Lung (tissue), 16 donors: ENCODE data around the gene STEAP1. TPM values are rescaled to one million over a fixed set of nuclear protein-coding genes. Genes with fewer than 3 reads are reported as not detected.
A peak's percentile ranks its signal among the peaks of the same experiment; 100 is the strongest.
"Not testable (repeated sequence)": the region's sequence is repeated elsewhere in the genome, so short reads cannot be mapped to it uniquely, and the experiment has no call there.

ENCODE experiments used
- ATAC-seq: fragments of 200-7000 bp; cut with Tn5 transposase; one replicate; pipeline ENCODE4 v1.9.1; 2020; ENCODE audit warnings: moderate number of reproducible peaks; ENCODE audit not compliant: insufficient read depth, low FRiP score
- DNase-seq, 3 donors: peaks; one replicate each; pipeline ENCODE4 v3.0.0-alpha.2; 2013 to 2017
- H3K27ac ChIP-seq, 2 donors: one replicate each; pipeline ENCODE4 v1.5.1; 2013; ENCODE audit warnings: mild to moderate bottlenecking in 2 of 2, moderate library complexity in 2 of 2, control low read depth in 1 of 2, inconsistent platforms in 1 of 2, low read depth in 1 of 2, low read length in 1 of 2
- H3K27me3 ChIP-seq, 3 donors: one replicate each; pipeline ENCODE4 v1.5.1; 2013; ENCODE audit warnings: low read length in 2 of 3; ENCODE audit not compliant: control insufficient read depth in 3 of 3, insufficient read depth in 3 of 3
- H3K36me3 ChIP-seq, 4 donors: one replicate each; pipeline ENCODE4 v1.5.1; 2013; ENCODE audit warnings: low read length in 4 of 4, mild to moderate bottlenecking in 1 of 4, moderate library complexity in 1 of 4; ENCODE audit not compliant: control insufficient read depth in 4 of 4, insufficient read depth in 4 of 4
- H3K4me1 ChIP-seq, 5 donors: one replicate each; pipeline ENCODE4 v1.5.1; 2013; ENCODE audit warnings: low read length in 5 of 5, mild to moderate bottlenecking in 2 of 5, moderate library complexity in 1 of 5; ENCODE audit not compliant: control insufficient read depth in 5 of 5, insufficient read depth in 5 of 5
- H3K4me3 ChIP-seq: one replicate; pipeline ENCODE4 v1.5.1; 2013; ENCODE audit warnings: mild to moderate bottlenecking, control low read depth, moderate library complexity
- H3K9ac ChIP-seq, 2 donors: one replicate each; pipeline ENCODE4 v1.5.1; 2013; ENCODE audit warnings: low read length in 2 of 2, control low read depth in 1 of 2; ENCODE audit not compliant: insufficient read depth in 1 of 2
- H3K9me3 ChIP-seq, 4 donors: one replicate each; pipeline ENCODE4 v1.5.1; 2013; ENCODE audit warnings: low read length in 3 of 4, mild to moderate bottlenecking in 1 of 4, moderate library complexity in 1 of 4; ENCODE audit not compliant: control insufficient read depth in 4 of 4, insufficient read depth in 3 of 4
- WGBS, 2 donors: extraction: QIAGEN DNeasy Blood & Tissue Kit; methylation state at CpG; one replicate each; pipeline ENCODE4 v1.1.7; 2013; 5-methylcytosine and 5-hydroxymethylcytosine counted together
- long read RNA-seq, 5 donors: transcript quantifications; one replicate each; lab custom pipeline, GENCODE V29; 2026
- polyA plus RNA-seq, 2 donors: library from polyadenylated mRNA; stranded (reverse); fragments of 200-250 nt; gene quantifications; one replicate each; pipeline ENCODE4 v1.2.1, GENCODE V29; 2013
- total RNA-seq, 2 donors: library from RNA; depleted of rRNA in 1 of 2; stranded (reverse); fragments of >200 nt in 1 of 2; gene quantifications; one replicate each; pipeline ENCODE4 v1.2.1, GENCODE V29; 2014 to 2021
- TF ChIP-seq, protein P1 (sequence below): IDR thresholded peaks from 2 replicates; pipeline ENCODE4 v1.5.1; 2012; ENCODE audit warnings: mild to moderate bottlenecking; ENCODE audit errors: control extremely low read depth, extremely low read depth
- donor health status: control.
- donor health status: control.
- donor health status: Bipolar disorder and iron deficiency.
- donor health status: healthy.
- donor health status: DM: yes; HTN: yes; CAD: no.

Gene STEAP1
- total RNA-seq (10 to 100 TPM in 1 of 2 donors, 1 to 10 TPM in 1; 3.2 to 10.6 TPM), polyA plus RNA-seq (10 to 100 TPM in 1 of 2 donors, 1 to 10 TPM in 1; 4.5 to 19.2 TPM)
- long read RNA-seq, donor 1, partial matches to known transcripts = 0 of 1 reads
- long read RNA-seq, donor 1, other reads (novel, unspliced or antisense) = 0 of 1 reads
- long read RNA-seq, donor 2, partial matches to known transcripts = 0 of 2 reads
- long read RNA-seq, donor 2, other reads (novel, unspliced or antisense) = 0 of 2 reads
- long read RNA-seq, donor 3 = 0 reads
- long read RNA-seq, donor 4 = 0 reads
- long read RNA-seq, donor 5, partial matches to known transcripts = 0 of 1 reads
- long read RNA-seq, donor 5, other reads (novel, unspliced or antisense) = 0 of 1 reads

DNA sequence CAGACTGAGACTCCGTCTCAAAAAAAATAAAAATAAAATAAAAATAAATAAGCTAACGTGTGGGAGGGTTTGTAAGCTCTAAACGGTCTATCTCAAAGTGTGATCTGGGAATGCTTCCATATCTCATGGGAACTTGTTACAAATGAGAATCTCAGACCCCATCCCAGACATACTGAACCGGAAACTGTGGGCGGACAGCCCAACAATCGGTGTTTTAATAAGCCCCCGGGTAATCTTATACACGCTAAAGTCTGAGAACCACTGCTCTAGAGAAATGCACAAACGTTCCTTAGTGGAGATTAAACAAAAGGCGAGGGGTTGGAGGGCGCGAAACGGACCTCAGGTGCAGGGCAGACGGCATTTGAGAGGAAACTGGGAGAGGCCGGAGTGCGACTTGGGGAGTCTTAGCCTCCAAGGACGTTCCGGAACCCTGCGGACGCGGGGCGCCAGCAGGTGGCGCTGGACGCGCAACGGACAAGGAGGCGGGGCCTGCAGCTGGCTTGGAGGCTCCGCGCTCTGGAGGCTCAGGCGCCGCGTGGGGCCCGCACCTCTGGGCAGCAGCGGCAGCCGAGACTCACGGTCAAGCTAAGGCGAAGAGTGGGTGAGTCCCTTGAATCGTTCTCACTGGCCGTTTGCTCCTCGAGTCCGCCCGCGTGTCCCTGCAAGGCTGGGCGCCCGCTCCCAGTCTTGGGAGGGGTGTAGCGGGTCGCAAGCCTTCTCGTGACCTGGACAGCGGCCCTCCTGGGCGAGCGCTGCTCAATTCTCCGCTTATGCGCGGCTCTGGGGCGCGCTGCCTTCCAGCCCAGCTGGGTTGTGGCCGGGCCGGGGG is at the start of gene STEAP1:
Gene STEAP1, plus strand, starts transcription at position 527 of the 829 bp plus-strand sequence. CDS start 5,320 bp downstream, outside the sequence.
- peak within 1 kb of the TSS in 1 of 2 donors; percentile 9 for H3K9ac ChIP-seq
- not testable (repeated sequence) for H3K4me1 ChIP-seq, H3K27me3 ChIP-seq, H3K36me3 ChIP-seq, H3K9me3 ChIP-seq
- peak within 1 kb of the TSS; percentile 31 for H3K4me3 ChIP-seq
- WGBS, 2 donors = 6 to 8% methylated on average over 50 to 58 of the region's 58 CpGs
- ATAC-seq (peak; percentile 99), DNase-seq (peak; percentile 89 to 92 (median 91))
- TF ChIP-seq, protein P1, sequence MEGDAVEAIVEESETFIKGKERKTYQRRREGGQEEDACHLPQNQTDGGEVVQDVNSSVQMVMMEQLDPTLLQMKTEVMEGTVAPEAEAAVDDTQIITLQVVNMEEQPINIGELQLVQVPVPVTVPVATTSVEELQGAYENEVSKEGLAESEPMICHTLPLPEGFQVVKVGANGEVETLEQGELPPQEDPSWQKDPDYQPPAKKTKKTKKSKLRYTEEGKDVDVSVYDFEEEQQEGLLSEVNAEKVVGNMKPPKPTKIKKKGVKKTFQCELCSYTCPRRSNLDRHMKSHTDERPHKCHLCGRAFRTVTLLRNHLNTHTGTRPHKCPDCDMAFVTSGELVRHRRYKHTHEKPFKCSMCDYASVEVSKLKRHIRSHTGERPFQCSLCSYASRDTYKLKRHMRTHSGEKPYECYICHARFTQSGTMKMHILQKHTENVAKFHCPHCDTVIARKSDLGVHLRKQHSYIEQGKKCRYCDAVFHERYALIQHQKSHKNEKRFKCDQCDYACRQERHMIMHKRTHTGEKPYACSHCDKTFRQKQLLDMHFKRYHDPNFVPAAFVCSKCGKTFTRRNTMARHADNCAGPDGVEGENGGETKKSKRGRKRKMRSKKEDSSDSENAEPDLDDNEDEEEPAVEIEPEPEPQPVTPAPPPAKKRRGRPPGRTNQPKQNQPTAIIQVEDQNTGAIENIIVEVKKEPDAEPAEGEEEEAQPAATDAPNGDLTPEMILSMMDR = peak; percentile 71
- H3K27ac ChIP-seq = peak within 1 kb of the TSS in 1 of 2 donors; percentile 59

DNA sequence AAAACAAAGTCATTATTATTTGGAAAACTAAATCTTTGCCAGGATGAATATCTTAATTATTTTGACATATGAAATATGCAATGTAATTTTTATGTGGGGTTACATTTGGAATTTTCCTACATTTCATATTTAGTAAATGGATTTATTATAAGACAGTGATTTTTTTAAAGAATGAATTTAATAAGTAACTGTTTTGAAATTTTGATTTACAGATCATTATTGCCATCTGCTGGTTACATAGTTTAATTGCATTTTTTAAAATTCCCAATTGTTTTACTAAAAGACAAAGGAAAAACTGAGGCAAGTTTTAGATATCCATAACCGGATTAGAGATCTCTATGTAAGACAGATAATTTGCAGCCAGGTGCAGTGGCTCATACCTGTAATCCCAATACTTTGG is 39.3 kb upstream of the STEAP1 start:
- H3K27me3 ChIP-seq = peaks cover 0 to 18% (median 2%) of the 10 kb centered on the region in 3 donors
- DNase-seq, H3K9me3 ChIP-seq, H3K4me1 ChIP-seq, ATAC-seq, H3K9ac ChIP-seq, H3K4me3 ChIP-seq, H3K27ac ChIP-seq, H3K36me3 ChIP-seq: not testable (repeated sequence)
- no CpG with 5 or more reads among the region's 1 CpG for WGBS, 2 donors

DNA sequence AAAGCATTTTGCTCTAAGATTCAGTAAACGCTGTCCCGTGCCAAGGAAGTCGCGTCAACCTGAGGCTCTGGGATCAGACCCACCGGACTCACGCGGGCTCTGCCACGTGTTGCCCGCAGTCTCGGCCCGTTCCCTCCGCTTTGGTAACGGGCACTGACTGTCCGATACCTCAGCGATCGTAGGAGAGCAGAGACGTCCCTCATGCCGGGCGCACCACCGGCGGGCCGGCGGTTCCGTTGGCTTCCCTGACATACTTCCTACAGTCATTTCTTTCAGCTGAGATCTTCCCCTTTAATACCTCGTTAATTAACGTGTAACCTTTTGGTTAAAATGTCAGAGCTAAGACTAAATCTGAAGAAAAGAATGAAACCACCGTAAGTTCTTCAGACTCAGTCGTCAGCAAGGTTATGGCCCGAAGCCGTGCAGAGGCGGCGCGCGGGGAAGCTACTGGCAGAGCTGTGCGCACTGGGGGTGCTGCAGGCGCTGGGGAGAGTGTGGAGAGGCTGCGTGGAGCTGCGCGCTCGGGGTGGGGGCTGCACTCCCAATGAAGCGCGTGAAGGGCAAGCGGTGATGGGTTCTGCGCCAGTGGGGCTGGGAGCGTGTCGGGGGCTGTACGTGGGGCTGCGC is 35.6 kb upstream of the STEAP1 start:
- H3K27ac ChIP-seq, H3K9me3 ChIP-seq, H3K9ac ChIP-seq, H3K36me3 ChIP-seq, H3K4me3 ChIP-seq, H3K4me1 ChIP-seq, ATAC-seq: not testable (repeated sequence)
- peak; percentile 16 to 34 (median 20) for DNase-seq
- H3K27me3 ChIP-seq = peaks cover 0 to 19% (median 2%) of the 10 kb centered on the region in 3 donors
- 2% methylated on average over 43 to 48 of the region's 48 CpGs for WGBS, 2 donors

DNA sequence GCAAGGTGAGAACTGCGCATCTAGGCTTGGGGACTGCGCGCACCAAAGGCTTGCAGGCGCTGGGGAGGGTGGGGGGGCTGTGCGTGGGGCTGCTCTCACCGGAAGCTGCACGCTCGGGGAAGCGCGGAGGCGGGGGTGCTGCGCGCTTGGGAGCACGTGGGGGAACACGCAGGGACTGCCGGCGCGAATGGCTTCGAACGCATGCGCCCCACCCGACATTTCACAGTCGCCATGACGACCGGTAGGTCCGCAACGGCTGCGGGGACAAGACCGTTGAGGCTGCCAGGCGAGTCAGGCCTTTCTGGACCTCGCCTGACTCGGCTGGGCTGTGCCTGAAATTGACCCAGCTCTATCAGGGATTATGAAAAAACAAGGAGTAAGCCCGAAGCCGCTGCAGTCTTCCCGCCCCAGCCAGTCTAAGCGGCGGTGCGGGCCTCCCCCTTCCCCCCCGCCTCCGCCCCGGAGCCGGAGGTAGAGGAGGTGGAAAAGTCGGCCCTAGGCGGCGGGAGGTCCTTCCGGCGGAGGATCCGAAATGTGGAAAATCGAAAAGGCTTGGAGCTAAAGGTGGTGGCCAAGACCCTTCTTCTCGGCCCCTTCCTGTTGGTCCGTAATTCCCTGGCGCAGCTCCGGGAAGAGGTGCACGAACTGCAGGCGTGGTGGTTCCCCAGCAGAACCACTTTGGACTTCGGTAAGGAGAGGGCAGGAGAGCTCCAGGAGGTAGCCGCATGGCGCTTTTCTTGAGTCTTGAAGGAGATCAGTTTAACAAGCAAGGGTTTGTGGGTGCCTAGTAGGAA is 34.9 kb upstream of the STEAP1 start:
- Histone ChIP-seq H3K4me3 (peak overlapping the region; percentile 47), H3K9ac (no peak overlapping the region), H3K27ac (peak overlapping the region in 1 of 2 donors; percentile 41), H3K36me3 (no peaks in the 10 kb centered on the region), H3K27me3 (peaks cover 0 to 19% (median 2%) of the 10 kb centered on the region in 3 donors), H3K4me1 (peaks cover 0 to 3% (median 0%) of the 10 kb centered on the region in 5 donors), H3K9me3 (no peaks in the 10 kb centered on the region)
- ATAC-seq (peak; percentile 47), DNase-seq (peak; percentile 33 to 59 (median 57))
- WGBS, 2 donors = 2% methylated on average over 43 to 58 of the region's 58 CpGs
- TF ChIP-seq, protein P1 = no peak

DNA sequence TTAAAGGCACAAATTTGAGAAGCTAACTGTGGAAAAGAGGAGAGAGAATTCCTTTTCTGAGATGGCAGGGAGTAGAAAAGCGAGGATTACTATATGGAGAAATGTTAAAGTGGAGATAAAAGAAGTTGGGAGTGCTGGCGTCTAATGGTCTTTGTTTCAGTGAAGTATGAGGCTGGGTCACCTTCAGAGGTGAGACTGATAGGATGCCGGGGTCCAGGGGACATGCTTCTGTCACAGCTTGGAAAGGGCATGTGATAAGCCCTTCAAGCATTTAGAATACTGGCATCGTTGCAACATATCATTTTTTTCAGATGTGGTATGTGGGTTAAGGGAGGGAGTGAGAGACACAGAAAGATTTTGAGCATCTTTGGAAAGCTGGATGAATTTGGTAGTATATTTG is 34.1 kb upstream of the STEAP1 start:
- ATAC-seq, H3K27ac ChIP-seq, DNase-seq, H3K4me1 ChIP-seq, H3K36me3 ChIP-seq, H3K9me3 ChIP-seq, H3K9ac ChIP-seq, H3K4me3 ChIP-seq: not testable (repeated sequence)
- 32 to 57% methylated on average over 4 of the region's 4 CpGs for WGBS, 2 donors
- peaks cover 0 to 19% (median 2%) of the 10 kb centered on the region in 3 donors for H3K27me3 ChIP-seq

DNA sequence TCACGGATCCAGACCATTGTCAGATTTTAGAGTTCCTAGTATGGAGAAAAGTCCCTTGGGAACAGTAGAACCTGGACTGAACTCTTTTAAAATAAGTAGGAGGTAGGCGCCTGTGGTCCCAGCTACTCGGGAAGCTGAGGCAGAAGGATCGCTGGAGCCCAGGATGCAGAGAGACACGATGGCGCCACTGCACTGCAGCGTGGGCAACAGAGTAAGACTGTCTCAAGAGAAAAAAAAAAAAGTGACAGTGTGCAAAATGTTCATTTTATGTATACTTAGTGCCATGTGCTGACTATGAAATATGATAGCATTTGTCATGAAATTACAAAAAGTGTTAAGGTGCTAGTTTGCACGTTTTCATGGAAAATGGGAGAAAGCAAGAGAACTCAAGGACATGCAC is 22.5 kb upstream of the STEAP1 start:
- DNase-seq, ATAC-seq, H3K27me3 ChIP-seq, H3K36me3 ChIP-seq, H3K4me3 ChIP-seq, H3K9ac ChIP-seq, H3K9me3 ChIP-seq, H3K4me1 ChIP-seq, H3K27ac ChIP-seq: not testable (repeated sequence)
- WGBS, 2 donors = 87 to 92% methylated on average over 8 of the region's 8 CpGs
